Progenitor cell of endocrine pancreas (in vitro differentiated cells): ENCODE data around the gene UPK1A. TPM values are rescaled to one million over a fixed set of nuclear protein-coding genes. Genes with fewer than 3 reads are reported as not detected.

ENCODE experiments used
- DNase-seq: peaks from one replicate; pipeline ENCODE4 v3.0.0; 2021; ENCODE audit warnings: low spot score; ENCODE audit not compliant: unreplicated experiment
- H3K27ac Mint-ChIP-seq: 2 replicates; pipeline ENCODE4 v1.8.0; 2021; ENCODE audit warnings: mild to moderate bottlenecking, moderate library complexity, mixed read lengths
- H3K27me3 Mint-ChIP-seq: 2 replicates; pipeline ENCODE4 v1.8.0; 2021; ENCODE audit warnings: mixed read lengths
- H3K36me3 Mint-ChIP-seq: 2 replicates; pipeline ENCODE4 v1.8.0; 2022; ENCODE audit warnings: mixed read lengths; ENCODE audit not compliant: insufficient read depth
- H3K4me1 Mint-ChIP-seq: 2 replicates; pipeline ENCODE4 v1.8.0; 2021; ENCODE audit warnings: low read depth, mixed read lengths
- H3K4me3 Mint-ChIP-seq: 2 replicates; pipeline ENCODE4 v1.8.0; 2021; ENCODE audit warnings: low read depth, mild to moderate bottlenecking, moderate library complexity, mixed read lengths
- H3K9me3 Mint-ChIP-seq: 2 replicates; pipeline ENCODE4 v1.8.0; 2021; ENCODE audit warnings: low read depth, mixed read lengths
- CTCF ChIP-seq: fragments of 200-600 bp; sonication (generic); IDR thresholded peaks from one replicate; pipeline ENCODE4 v1.5.0; 2021; ENCODE audit warnings: antibody characterized with exemption, mild to moderate bottlenecking; ENCODE audit not compliant: unreplicated experiment
- total RNA-seq: library from RNA; stranded (reverse); gene quantifications from 2 replicates; pipeline ENCODE4 v1.2.1, GENCODE V29; 2021

UPK1A gene
- total RNA-seq, 1 donor from 2014 or later, result not detected

GRCh38 chr19:35622750-35623149 lies 43.6 kb upstream of the UPK1A start:
- H3K4me1 Mint-ChIP-seq, result no peaks in the 10 kb centered on the region
- TF ChIP-seq CTCF, result no peak
- H3K27ac Mint-ChIP-seq, result no peak overlapping the region
- H3K9me3 Mint-ChIP-seq, result no peaks in the 10 kb centered on the region
- DNase-seq, result no peak
- no peaks in the 10 kb centered on the region for H3K27me3 Mint-ChIP-seq
- H3K36me3 Mint-ChIP-seq, result peaks cover 1% of the 10 kb centered on the region
- H3K4me3 Mint-ChIP-seq, result no peak overlapping the region

- DNase-seq, result no peak
- H3K36me3 Mint-ChIP-seq, result peaks cover 1% of the 10 kb centered on the region
- peaks cover 4% of the 10 kb centered on the region for H3K4me1 Mint-ChIP-seq
- no peak overlapping the region for H3K27ac Mint-ChIP-seq
- TF ChIP-seq CTCF, result no peak
- no peaks in the 10 kb centered on the region for H3K9me3 Mint-ChIP-seq
- H3K4me3 Mint-ChIP-seq, result no peak overlapping the region
- no peaks in the 10 kb centered on the region for H3K27me3 Mint-ChIP-seq
These were observed 42.8 kb upstream of the UPK1A start for GRCh38 chr19:35623327-35624010.

GRCh38 chr19:35628264-35628564 lies 38.1 kb upstream of the UPK1A start:
- Mint-ChIP-seq H3K27ac (peak overlapping the region; percentile 98), H3K36me3 (peaks cover 7% of the 10 kb centered on the region), H3K9me3 (no peaks in the 10 kb centered on the region), H3K4me1 (peaks cover 10% of the 10 kb centered on the region), H3K4me3 (peak overlapping the region; percentile 98), H3K27me3 (no peaks in the 10 kb centered on the region)
- no peak for TF ChIP-seq CTCF
- no peak for DNase-seq

- Mint-ChIP-seq H3K27ac (peak within 1 kb of the TSS; percentile 98), H3K36me3 (peaks cover 9% of the 10 kb centered on the region), H3K9me3 (no peaks in the 10 kb centered on the region), H3K27me3 (no peaks in the 10 kb centered on the region), H3K4me3 (peak within 1 kb of the TSS; percentile 98), H3K4me1 (peaks cover 10% of the 10 kb centered on the region)
- DNase-seq, result peak; percentile 98
- TF ChIP-seq CTCF, result no peak
These were observed 37.6 kb upstream of the UPK1A start, which contains the start of gene RBM42 for GRCh38 chr19:35628565-35629331. Gene RBM42 (plus strand): TSS chr19:35629036. CDS start chr19:35629154, 118 bp downstream.

- H3K27me3 Mint-ChIP-seq, result no peaks in the 10 kb centered on the region
- no peak for TF ChIP-seq CTCF
- peak overlapping the region; percentile 98 for H3K4me3 Mint-ChIP-seq
- H3K36me3 Mint-ChIP-seq, result peaks cover 9% of the 10 kb centered on the region
- H3K9me3 Mint-ChIP-seq, result no peaks in the 10 kb centered on the region
- H3K4me1 Mint-ChIP-seq, result peaks cover 10% of the 10 kb centered on the region
- peak overlapping the region; percentile 98 for H3K27ac Mint-ChIP-seq
- no peak for DNase-seq
These were observed 37.0 kb upstream of the UPK1A start for GRCh38 chr19:35629332-35629633.
